Stimulated activated CD4-positive, alpha-beta T cell treated with anti-CD3 and anti-CD28 coated beads, Interleukin-12 subunit alpha, Interleukin-12 subunit beta, amount 100 ng/mL, for 4 hours (primary cell): ENCODE data around the gene TM2D1.
"Not testable (repeated sequence)": the region's sequence is repeated elsewhere in the genome, so short reads cannot be mapped to it uniquely, and the experiment has no call there.

Source experiments
- DNase-seq: peaks from one replicate; pipeline ENCODE4 v3.0.0-alpha.2; 2020

The TM2D1 gene

DNA sequence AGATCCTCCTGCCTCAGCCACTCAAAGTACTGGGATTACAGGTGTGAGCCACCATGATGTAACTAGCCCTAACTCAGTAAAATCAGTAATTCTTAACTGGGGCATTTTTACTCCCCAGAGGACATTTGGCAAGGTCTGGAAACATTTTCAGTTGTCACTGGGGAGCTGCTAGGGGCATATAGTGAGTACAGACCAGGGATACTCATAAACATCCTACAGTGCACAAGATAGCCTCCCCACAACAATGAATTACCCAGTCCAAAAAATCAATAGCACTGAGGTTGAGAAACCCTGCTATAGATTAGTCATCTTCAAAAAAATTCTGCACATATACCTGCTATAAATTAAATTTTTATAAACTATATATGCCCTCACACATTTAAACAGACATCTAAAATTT, 13.0 kb downstream of the TM2D1 start:
- no peak for DNase-seq

DNA sequence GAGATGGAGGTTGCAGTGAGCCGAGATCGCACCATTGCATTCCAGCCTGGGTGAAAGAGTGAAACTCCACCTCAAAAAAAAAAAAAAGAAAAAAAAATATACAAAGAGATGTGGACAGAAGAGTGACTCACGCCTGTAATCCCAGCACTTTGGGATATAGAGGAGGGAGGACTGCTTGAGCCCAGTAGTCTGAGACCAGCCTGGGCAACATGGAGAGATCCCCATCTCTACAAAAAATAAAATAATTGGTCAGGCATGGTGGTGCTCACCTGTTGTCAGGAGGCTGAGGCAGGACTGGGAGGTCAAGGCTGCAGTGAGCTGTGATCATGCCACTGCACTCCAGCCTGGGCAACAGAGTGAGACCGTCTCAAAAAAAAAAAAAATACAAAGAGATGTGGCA, 13.7 kb downstream of the TM2D1 start:
- DNase-seq = not testable (repeated sequence)

DNA sequence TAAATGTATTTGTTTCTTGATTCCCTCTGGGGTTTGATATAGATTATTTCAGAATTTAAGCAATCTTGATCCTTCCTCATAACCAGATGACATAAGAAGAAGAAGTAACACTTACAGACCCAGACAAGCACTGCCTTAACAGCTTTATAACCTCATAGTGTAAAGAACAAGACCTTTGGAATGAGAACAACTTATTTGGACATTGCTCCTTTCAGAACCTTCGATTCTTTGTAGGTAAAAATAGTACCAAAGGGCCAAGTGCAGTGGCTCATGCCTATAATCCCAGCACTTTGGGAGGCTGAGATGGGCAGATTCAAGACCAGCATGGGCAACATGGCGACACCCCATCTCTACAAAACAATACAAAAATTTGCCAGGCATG, 15.0 kb downstream of the TM2D1 start:
- no peak for DNase-seq

DNA sequence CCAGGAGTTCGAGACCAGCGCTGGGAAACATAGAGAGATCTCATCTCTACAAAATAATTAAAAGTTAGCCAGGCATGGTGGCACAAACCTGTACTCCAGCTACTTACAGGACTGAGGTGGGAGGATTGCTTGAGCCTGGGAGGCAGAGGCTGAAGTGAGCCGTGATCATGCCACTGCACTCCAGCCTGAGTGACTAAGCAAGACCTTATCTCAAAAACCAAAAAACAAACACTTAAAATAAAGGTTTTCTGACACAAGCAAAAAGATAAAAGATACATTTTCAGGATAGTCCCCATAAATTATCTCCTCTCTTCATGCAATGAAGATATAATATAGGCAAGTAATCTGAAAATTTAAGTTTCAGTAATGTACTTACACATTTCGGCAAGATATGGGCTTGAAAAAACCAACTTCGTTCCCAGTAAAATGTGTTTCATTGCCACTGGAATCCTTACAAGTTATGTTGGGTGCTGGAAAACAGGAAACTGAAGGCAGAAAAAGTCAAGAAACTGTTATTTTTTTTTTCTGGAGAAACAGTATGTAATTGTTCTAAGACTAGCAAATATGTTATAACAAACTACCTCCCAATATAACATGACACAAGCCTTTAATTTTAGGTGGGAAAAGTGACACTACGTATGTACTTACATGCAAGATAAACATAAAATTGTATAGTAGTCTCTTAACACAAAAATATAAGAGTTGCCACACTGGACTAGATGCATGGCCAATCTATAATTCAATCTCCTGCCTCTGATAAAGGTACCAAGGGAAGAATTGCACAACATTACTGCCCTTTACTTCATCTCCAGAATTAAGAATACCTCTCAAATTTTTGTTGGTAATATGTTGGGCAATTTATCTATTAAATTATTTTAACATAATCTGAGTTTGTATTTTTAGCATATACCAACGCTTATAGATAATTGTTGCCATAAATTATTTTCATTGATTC, 15.7 kb downstream of the TM2D1 start:
- no peak for DNase-seq

DNA sequence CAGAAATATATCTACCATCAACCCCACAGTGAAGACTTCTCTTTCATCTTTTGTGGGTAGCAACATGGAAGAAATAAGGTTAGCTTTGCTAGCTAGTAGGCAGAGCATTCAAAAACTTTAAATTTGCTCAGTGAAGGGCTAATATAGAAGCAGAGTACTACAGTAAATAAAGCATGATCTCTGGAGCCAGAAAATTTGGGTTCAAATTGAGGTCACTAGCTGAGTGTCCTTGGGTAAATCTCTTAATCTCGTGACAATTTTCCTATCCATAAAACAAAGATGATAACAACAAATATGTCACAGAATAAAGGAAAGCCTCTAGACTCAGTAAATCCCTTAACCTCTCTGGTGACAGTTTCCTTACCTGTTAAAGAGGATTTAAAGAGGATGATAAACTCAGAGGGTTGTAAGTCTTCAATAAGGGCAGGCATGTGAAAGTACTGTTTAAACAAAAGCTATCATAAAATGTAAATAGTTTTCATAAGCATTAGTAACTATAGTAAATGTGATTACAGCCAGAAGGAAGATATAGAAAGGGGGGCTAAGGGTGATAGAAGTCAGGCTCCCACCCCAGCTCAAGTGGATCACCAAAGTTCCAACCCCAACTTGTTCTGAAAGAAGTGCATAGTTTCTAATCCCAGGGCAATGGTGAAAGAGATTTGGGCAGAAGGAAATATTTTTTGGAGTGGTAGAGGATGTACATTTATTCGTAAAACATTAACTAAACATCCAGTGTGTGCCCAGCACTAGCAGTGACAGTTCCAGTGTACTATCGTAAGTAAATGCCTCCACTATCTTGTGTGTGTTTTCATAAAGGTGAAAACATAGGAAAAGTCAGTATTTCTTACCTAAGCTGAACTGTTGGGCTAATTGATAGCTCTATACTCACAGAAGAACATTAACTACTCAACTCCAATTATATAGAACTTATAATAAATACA, 24.8 kb downstream of the TM2D1 start:
- no peak for DNase-seq

DNA sequence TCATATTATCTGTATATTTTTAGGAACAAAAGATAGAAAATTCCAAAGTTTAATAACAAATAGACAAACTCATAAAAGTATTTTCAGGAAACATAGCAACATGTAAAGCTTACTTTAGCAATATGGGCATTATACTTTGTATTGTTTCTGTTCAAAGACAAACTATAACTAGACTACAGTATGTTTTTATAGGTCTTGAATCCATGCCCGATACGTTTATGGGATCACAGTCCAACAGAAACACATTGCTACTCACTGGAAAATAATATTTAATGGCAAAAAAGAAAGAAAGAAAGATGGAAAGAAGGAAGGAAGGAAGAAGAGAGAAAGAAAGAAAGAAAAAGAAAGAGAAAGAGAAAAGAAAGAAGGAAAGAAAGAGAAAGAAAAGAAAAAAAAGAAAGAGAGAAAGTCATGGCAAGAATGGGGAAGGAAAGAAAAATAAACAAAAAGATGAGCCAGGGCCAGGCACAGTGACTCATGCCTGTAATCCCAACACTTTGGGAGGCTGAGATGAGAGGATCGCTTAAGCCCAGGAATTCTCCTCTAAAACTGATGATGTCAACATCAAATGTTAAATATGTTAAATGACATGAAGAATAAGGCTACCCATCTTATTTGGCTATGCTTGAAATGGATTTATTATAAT, 32.7 kb downstream of the TM2D1 start:
- DNase-seq = no peak

DNA sequence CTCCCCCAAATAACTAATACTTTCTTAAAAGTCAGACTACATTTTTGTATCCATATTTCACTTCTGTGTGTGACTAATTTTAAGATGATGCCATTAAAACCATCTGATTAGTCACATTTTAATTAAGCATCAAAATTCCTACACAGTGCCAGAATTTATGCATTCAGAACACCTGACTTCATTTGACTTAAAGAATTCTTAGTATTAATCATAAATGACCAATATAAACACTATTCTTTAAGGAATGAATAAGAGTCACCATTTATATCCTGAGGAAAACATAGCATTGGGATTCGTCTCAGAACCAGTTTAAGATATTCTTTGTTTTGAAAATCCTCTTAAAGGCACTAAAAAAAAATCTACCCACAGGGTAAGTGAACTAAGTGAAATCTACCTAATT, 37.0 kb downstream of the TM2D1 start:
- DNase-seq = no peak

DNA sequence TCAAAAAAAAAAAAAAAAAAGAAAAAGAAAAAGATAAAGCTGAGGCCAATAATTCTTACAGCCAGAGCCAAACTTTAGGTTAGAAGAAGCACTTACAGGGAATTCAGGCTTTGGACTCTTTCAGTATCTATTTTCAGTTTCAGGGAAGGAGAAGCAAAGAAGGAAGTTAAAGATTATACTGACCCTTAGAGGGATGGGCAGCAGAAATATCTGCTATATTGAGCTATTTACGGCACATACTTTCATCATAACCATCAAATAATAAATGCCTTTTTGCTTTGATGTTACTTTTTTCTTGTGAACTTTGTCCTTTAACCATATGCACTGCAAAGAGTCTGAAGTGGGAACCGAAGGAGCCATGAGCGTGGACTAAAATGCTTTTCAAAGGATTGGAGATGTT, 42.0 kb downstream of the TM2D1 start:
- DNase-seq = no peak

DNA sequence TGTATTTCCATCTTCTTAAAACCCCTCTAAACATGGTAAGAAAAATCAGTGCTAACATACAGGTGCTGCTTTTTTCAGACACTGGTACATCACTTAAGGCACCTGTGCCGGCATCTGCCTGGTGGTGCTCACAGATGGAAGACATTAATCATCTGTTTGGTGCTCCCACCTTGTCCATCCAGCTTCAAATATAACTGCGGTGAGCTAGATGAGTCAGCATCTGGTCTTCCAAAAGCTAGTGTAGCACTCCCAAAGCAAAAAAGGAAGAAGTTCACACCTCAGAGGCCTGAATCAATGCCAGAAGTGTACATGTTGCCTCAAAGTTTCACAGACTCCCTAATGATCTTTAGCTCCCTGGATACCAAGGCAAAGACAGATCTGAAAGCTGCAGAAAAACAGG, 44.4 kb downstream of the TM2D1 start:
- no peak for DNase-seq

DNA sequence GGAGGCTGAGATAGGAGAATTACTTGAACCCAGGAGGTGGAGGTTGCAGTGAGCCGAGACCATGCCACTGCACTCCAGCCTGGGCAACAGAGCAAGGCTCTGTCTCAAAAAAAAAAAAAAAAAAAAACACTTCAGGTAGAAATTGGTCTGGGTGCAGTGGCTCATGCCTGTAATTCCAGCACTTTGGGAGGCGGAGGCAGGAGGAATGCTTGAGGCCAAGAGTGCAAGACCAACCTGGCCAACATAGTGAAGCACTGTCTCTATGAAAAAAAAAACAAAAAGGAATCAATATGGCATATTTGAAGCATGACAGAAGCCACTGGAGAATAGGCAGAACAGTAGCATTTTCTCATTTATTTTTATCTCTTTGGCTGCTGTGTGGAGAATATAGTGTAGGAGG, 48.1 kb downstream of the TM2D1 start:
- not testable (repeated sequence) for DNase-seq

DNA sequence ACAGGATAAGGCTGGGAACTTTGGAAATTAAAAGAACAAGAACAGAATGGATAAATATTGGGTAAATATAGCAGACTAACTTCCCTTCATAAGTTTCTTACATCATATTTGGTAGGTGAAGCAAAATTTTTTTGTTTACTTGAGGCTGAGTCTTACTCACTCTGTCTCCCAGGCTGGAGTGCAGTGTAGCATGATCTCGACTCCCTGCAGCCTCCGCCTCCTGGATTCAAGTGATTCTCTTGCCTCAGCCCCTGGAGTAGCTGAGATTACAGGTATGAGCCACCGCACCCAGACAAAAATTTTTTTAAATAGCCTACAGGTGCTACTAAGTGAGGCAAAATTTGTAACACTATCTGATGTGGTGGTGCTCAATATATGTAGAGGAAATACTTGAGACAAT, 50.7 kb downstream of the TM2D1 start:
- DNase-seq = no peak

DNA sequence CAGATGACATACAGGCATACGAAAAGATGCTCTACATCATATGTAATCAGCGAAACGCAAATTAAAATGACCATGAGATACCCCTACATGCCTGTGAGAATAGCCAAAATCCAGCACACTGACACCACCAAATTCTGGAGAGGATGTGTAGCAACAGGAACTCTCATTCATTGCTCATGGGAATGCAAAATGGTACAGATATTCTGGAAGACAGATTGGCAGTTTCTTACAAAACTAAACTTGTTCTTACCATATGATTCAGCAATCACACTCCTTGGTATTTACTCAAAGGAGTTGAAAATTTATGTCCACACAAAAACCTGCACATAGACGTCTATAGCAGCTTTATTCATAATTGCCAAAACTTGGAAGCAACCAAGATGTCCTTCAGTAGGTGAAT, 52.6 kb downstream of the TM2D1 start:
- DNase-seq = no peak

DNA sequence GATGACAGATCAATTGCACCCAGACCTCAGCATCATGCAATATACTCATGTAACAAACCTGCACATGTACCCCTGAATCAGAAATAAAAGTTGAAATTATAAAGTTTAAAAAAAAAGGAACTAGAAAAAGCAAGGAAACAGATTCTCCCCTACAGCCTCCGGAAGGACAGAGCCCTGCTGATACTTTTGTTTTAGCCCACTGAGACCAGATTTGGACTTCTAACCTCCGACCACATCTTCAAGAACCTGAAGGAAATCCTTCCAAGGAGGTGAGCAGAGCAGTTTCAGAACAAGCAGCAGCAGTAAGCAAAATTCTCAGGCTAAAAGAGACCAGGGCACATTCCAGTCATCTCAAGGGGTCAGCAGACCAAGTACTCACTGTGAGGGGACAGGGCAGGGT, 54.5 kb downstream of the TM2D1 start:
- DNase-seq = no peak

DNA sequence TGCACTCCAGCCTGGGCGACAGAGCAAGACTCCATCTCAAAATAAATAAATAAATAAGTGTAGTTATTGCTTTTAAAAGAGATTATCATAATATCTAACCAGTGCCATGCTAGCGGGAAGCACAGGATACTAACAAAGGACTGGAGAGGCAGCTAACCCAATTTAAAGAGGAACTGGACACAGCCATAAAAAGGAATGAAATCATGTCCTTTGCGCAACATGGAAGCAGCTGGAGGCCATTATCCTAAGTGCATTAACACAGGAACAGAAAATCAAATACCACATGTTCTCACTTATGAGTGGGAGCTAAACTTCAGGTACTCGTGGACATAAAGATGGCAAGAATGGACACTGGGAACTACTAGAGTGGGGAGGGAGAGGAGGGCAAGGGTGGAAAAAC, 54.9 kb downstream of the TM2D1 start:
- no peak for DNase-seq

DNA sequence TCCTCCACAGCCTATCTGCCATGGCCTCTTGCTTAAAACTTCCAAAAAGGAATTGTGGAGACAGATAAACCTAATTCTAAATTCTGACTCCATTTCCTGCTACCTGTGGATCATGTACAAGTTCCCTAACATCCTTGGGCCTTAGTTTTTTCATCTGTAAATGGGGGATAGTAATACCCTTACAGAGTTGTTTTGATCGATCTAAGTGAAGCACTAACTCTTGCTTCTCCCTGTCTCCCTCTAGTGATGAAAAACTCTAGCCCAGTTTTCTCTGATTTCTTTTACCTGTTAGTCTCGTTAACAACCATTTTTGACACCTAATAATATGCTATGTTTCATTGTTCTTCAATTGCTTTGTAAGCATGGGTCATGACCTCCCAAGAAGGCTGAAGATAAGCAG, 65.9 kb downstream of the TM2D1 start:
- no peak for DNase-seq

DNA sequence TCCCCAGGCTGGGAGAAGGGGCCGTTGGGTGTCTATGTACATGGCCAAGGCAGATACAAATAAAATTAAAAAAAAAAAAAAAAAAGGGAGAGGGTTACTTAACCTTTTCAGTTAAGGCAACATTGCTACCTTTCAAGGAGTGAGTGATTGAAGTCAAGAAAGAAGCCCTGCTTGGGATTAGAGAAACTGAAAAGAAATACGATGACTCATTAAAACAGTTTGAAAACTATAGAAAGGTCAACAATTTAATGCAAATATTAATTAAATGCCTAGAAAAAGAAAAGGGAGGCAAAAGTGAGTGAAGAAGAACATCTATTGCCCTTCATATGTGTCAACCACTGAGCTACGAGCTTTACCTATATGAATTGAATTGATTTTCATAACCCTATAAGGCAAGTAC, 69.5 kb downstream of the TM2D1 start:
- no peak for DNase-seq

DNA sequence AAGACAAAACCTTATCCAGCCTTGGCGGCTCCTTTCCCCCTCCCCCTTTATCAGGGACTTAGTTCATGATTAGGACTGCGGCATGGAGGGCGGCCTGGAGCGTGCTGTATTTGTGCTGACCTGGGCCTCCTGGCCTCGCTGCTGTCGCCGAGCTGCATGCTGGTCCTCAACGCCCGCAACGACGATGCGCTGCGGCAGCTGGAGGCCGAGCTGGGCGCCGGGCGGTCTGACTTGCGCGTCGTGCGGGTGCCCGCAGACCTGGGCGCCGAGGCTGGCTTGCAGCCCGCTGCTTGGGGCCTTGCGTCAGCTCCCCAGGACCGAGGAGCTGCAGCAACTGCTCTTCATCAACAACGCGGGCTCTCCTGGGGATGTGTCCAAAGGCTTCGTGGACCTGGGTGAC, 70.9 kb downstream of the TM2D1 start:
- no peak for DNase-seq

DNA sequence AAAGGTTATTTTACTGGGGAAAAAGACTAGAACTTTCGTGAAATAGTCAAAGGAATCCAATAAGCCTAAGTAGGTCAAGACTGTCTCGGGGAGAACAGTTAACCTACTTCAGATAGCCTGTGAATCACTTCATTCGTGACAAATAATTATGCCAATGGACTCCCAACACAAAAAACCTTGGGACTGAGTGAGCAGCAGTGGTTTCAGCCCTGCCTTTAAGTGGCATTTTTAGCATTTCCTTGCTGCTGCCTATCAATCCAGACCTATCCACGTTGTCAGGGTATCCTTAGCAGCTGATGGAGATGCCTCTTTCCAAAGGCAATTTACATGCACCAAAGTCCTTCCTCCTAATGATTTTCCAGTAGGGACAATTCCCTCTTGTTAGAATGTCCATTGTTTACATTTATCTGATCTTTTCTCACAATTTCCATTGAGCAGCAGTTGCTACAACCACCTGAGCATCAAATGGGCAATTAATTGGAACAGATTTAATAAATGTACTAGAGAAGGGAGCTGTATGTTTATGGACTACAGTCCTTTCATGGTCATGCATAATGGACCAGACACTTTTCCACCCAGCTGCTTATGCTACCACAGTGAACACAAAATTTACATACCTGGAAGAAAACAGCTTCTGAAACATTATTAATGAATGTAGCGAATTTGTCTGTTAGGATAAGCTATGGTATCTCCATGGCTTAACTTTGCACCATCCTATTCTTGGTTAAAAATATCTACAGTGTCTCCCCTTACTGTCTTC, 75.8 kb downstream of the TM2D1 start:
- DNase-seq = no peak

DNA sequence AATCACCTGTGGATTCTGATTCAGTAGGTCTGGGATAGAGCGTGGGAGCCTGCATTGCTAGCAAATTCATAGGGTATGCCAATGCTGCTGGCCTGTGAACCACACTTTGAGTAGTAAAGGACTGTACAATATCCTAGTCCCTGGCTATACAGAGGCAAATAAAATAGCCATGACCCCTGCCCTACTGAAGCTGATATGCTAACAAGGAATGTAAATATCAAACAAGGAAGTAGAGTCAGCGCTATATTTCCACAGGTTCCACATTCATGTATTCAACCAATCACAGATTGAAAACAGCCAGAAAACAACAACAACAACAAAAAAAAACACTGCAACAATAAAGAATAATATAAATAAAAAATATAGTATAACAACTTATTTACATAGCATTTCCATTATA, 77.8 kb downstream of the TM2D1 start:
- no peak for DNase-seq

DNA sequence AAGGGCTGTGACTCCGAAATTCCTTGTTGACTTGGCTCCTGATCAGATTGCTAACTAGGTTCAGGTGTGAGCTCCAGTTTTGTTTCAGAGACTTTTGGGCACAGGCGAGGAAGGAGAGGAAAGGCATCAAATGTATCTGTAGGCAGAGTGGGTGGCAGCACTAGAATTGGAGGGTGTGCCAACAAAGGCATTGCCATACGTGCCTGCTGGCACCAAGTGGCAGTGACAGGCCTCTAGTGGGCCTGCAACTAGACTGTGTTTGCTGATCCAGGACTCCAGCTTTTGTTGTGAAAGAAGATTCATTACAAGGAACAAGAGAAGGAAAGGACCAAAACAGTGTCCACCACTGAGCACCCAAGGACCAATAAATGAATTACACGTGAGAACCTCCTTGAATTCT, 79.5 kb downstream of the TM2D1 start:
- no peak for DNase-seq

DNA sequence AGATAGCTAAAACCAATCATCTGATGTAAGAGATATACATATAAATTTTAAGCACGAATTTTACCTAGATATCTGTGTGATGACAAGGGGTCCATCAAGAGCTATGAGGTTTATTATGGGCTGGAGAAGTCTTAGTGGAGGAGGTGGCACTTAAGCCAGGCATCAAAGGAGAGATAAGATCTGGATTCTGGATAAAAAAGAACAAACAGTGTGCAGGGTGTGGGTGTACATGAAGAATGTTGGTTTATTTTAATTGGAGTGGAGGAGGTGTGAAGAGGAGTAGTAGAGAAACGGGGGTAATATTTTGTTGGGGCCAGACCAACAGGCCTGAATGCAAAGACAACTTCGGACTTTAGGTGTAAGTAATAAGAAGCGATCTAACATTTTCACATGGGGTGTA, 80.6 kb downstream of the TM2D1 start:
- no peak for DNase-seq

DNA sequence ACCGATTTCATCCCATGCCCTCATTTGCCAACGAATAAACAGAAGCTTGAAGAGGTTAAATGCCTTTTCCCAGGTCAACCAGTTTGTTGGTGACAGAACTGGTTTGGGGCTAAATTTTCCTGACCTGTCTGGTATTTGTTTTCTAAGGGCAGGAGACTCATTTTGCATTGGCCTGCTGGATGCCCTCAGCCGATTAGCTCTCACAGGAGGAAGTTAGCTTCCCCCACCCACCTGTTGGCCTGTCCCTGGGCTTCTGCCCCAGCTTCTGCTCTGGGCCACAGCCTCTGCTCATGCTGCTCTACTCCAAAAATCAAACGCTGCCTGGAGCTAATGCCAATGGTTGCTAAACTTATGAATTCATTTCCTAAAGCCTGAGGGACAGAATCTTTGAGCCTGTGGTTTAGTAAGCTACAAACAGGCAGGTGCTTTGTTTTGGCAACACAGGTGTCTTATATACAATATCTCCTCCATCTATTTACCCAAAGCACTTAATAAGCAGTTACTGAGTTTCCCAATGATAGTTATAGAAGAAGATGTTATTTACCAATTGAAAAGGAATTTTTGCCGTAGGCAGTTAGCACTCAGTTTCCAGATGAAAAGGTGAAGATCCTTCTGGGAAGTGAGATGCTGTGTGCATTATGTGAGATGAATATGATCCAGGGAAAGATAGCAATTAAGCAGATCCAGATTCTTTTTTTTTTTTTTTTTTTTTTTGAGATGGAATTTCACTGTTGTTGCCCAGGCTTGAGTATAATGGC, 82.3 kb downstream of the TM2D1 start:
- DNase-seq = no peak
